Keratinocyte (primary cell): ENCODE data around the gene VPS50. TPM values are rescaled to one million over a fixed set of nuclear protein-coding genes. Genes with fewer than 3 reads are reported as not detected.
"Not testable (repeated sequence)": the region's sequence is repeated elsewhere in the genome, so short reads cannot be mapped to it uniquely, and the experiment has no call there.

Experiments
- DNase-seq: peaks from one replicate; pipeline ENCODE4 v3.0.0-alpha.2; 2011; ENCODE audit warnings: low read depth, missing footprints, low spot score
- FAIRE-seq: peaks from 2 replicates; lab custom pipeline; 2011; peaks lifted over from hg19 to GRCh38; lab: Jason Lieb, UNC
- H2AFZ ChIP-seq: 2 replicates; pipeline ENCODE4 v1.6.0; 2012; ENCODE audit warnings: low read length, control low read depth, inconsistent platforms; ENCODE audit not compliant: control insufficient read depth
- H3K27ac ChIP-seq: 2 replicates; pipeline ENCODE4 v1.5.1; 2011; ENCODE audit warnings: low read length; ENCODE audit not compliant: control insufficient read depth, insufficient read depth
- H3K27me3 ChIP-seq: 3 replicates; pipeline ENCODE4 v1.6.0; 2011; ENCODE audit warnings: low read length; ENCODE audit not compliant: control insufficient read depth, insufficient read depth; ENCODE audit errors: extremely low read depth
- H3K36me3 ChIP-seq, 2 experiments: 2 replicates in 1 of 2; 3 replicates in 1 of 2; pipeline ENCODE4 v1.5.1; 2011; ENCODE audit warnings: low read length in 2 of 2, mild to moderate bottlenecking in 1 of 2; ENCODE audit not compliant: control insufficient read depth in 2 of 2, insufficient read depth in 2 of 2; ENCODE audit errors: extremely low read depth in 1 of 2
- H3K4me1 ChIP-seq: 3 replicates; pipeline ENCODE4 v1.5.1; 2011; ENCODE audit warnings: low read length; ENCODE audit not compliant: control insufficient read depth, insufficient read depth; ENCODE audit errors: extremely low read depth
- H3K4me2 ChIP-seq: 3 replicates; pipeline ENCODE4 v1.6.0; 2011; ENCODE audit warnings: low read depth, low read length; ENCODE audit not compliant: control insufficient read depth, insufficient read depth; ENCODE audit errors: extremely low read depth
- H3K4me3 ChIP-seq, 3 experiments: fragments of 200-600 bp in 1 of 3; sonication (generic) in 1 of 3; 2 replicates in 2 of 3; 3 replicates in 1 of 3; pipeline ENCODE4 v1.5.1; 2011 to 2016; ENCODE audit warnings: low read length in 3 of 3, mild to moderate bottlenecking in 3 of 3, control low read depth in 2 of 3, inconsistent platforms in 1 of 3, low read depth in 1 of 3, mixed read lengths in 1 of 3, mixed run types in 1 of 3, moderate library complexity in 1 of 3; ENCODE audit not compliant: control insufficient read depth in 2 of 3, insufficient read depth in 2 of 3; ENCODE audit errors: extremely low read depth in 1 of 3
- H3K79me2 ChIP-seq: 2 replicates; pipeline ENCODE4 v1.6.0; 2012; ENCODE audit warnings: low read length; ENCODE audit not compliant: control insufficient read depth, insufficient read depth
- H3K9ac ChIP-seq: 3 replicates; pipeline ENCODE4 v1.6.0; 2011; ENCODE audit warnings: low read length; ENCODE audit not compliant: control insufficient read depth, insufficient read depth; ENCODE audit errors: extremely low read depth
- H3K9me1 ChIP-seq: 3 replicates; pipeline ENCODE4 v1.6.0; 2011; ENCODE audit warnings: low read length; ENCODE audit not compliant: control insufficient read depth, insufficient read depth; ENCODE audit errors: extremely low read depth
- H3K9me3 ChIP-seq: 2 replicates; pipeline ENCODE4 v1.5.1; 2012; ENCODE audit warnings: low read depth, low read length; ENCODE audit not compliant: control insufficient read depth
- H4K20me1 ChIP-seq: 3 replicates; pipeline ENCODE4 v1.6.0; 2011; ENCODE audit warnings: low read length; ENCODE audit not compliant: control insufficient read depth, insufficient read depth; ENCODE audit errors: extremely low read depth
- EZH2 ChIP-seq: IDR thresholded peaks from one replicate; pipeline ENCODE4 v1.6.1; 2012; ENCODE audit warnings: inconsistent platforms, mild to moderate bottlenecking, low read length, moderate library complexity
- dilution Hi-C: fragments of 300-500 bp; cut with MboI; formaldehyde crosslinking; loops from one replicate; pipeline ENCODE4 v1.7.0; 2020; ENCODE audit warnings: low sequenced_read_pairs; ENCODE audit not compliant: extremely low pct_ligation_motif_present
- polyA plus RNA-seq, 5 experiments: library from polyadenylated mRNA; depleted of rRNA in 3 of 5; stranded (reverse) in 3 of 5; stranded (forward) in 1 of 5; unstranded in 1 of 5; fragments of >200 nt; gene quantifications; 1 replicate in 1 of 5; 2 replicates in 3 of 5; 3 replicates in 1 of 5; pipeline versions ENCODE4 v1.2.1 to v1.2.3, GENCODE V29; 2011 to 2012; ENCODE audit warnings: missing spikeins in 2 of 5, low read depth in 1 of 5, low replicate concordance in 1 of 5
- TF ChIP-seq, protein P1 (sequence below), 3 experiments: IDR thresholded peaks in 1 of 3; conservative IDR thresholded peaks in 1 of 3; optimal IDR thresholded peaks in 1 of 3; 2 replicates in 2 of 3; 3 replicates in 1 of 3; pipeline versions ENCODE3 to v1.5.1; 2011; ENCODE audit warnings: low read length in 3 of 3, mild to moderate bottlenecking in 3 of 3, moderate library complexity in 2 of 3, control low read depth in 1 of 3, inconsistent platforms in 1 of 3; ENCODE audit not compliant: insufficient read depth in 2 of 3; ENCODE audit errors: extremely low read depth in 1 of 3

The VPS50 gene
- polyA plus RNA-seq, 1 donor (not counting 4 experiments of a cell fraction or from before 2014, with no cell fraction given) = 17.0 TPM

DNA sequence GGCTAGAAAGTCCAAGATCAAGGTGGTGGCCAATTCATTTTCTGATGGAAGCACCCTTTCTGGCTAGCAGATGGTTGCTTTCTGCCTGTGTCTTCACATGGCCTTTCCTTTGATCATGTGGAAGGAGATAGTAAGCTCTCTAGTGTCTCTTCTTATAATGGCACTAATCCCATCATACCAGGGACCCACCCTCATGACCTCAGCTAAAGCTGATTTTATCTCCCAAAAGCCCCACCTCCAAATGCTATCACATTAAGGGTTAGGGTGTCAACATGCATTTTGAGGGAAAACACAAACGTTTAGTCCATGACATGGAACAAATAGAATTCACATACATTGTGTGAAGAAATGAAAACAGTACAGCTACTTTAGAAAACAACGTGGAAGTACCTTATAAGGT is 100.0 kb downstream of the VPS50 start:
- H4K20me1 ChIP-seq = no peaks in the 10 kb centered on the region
- H3K4me3 ChIP-seq = no peak overlapping the region
- H3K9ac ChIP-seq = no peak overlapping the region
- no peaks in the 10 kb centered on the region for H3K79me2 ChIP-seq
- TF ChIP-seq, protein P1, sequence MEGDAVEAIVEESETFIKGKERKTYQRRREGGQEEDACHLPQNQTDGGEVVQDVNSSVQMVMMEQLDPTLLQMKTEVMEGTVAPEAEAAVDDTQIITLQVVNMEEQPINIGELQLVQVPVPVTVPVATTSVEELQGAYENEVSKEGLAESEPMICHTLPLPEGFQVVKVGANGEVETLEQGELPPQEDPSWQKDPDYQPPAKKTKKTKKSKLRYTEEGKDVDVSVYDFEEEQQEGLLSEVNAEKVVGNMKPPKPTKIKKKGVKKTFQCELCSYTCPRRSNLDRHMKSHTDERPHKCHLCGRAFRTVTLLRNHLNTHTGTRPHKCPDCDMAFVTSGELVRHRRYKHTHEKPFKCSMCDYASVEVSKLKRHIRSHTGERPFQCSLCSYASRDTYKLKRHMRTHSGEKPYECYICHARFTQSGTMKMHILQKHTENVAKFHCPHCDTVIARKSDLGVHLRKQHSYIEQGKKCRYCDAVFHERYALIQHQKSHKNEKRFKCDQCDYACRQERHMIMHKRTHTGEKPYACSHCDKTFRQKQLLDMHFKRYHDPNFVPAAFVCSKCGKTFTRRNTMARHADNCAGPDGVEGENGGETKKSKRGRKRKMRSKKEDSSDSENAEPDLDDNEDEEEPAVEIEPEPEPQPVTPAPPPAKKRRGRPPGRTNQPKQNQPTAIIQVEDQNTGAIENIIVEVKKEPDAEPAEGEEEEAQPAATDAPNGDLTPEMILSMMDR (optimal IDR thresholded peaks at IDR 0.05 in 1 of 3, IDR thresholded peaks at IDR 0.05 in 1 of 3, conservative IDR thresholded peaks at IDR 0.05 in 1 of 3; ENCODE audit: extremely low read depth in 1 of 3, insufficient read depth in 2 of 3, low read length in 3 of 3) = no peak
- TF ChIP-seq EZH2 = no peak
- no peaks in the 10 kb centered on the region for H3K9me3 ChIP-seq
- dilution Hi-C loops = no loop called here
- H3K36me3 ChIP-seq = peaks cover 0 to 2% of the 10 kb centered on the region in 2 experiments
- no peaks in the 10 kb centered on the region for H3K27me3 ChIP-seq
- no peak overlapping the region for H3K27ac ChIP-seq
- peaks cover 6% of the 10 kb centered on the region for H3K4me1 ChIP-seq
- H2AFZ ChIP-seq = no peak overlapping the region
- no peaks in the 10 kb centered on the region for H3K9me1 ChIP-seq
- no peak for DNase-seq
- no peak overlapping the region for H3K4me2 ChIP-seq
- FAIRE-seq = no peak

DNA sequence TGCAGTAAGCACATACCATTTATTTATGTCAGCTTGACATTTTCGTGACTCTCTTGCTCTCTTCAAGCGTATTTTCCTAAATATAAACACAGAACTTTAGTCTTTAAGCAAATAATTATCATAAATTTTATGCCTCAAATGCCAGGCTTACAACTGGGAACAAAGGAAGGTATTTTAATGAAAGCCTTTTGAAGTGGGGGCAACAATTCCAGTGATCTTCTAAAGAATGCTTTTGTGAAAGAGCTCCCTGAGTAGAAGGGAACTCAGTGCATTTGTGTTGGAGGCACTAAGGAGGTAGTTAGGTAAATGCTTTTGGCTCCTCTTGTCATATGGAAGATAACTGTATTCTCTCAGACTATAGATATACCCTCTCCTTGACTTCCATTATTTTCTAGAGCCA is 104.9 kb downstream of the VPS50 start:
- FAIRE-seq (no peak), DNase-seq (no peak)
- TF ChIP-seq, protein P1 (optimal IDR thresholded peaks at IDR 0.05 in 1 of 3, IDR thresholded peaks at IDR 0.05 in 1 of 3, conservative IDR thresholded peaks at IDR 0.05 in 1 of 3; ENCODE audit: extremely low read depth in 1 of 3, insufficient read depth in 2 of 3, low read length in 3 of 3) = no peak
- no peak for TF ChIP-seq EZH2
- Histone ChIP-seq H3K4me1 (no peaks in the 10 kb centered on the region), H2AFZ (no peak overlapping the region), H3K4me3 (no peak overlapping the region), H3K4me2 (no peak overlapping the region), H3K9me3 (no peaks in the 10 kb centered on the region), H3K9me1 (no peaks in the 10 kb centered on the region), H3K27me3 (no peaks in the 10 kb centered on the region), H3K9ac (no peak overlapping the region), H3K79me2 (no peaks in the 10 kb centered on the region), H3K27ac (no peak overlapping the region), H3K36me3 (peaks cover 0 to 2% of the 10 kb centered on the region in 2 experiments), H4K20me1 (no peaks in the 10 kb centered on the region)
- dilution Hi-C loops = no loop called here

- H3K27ac ChIP-seq, dilution Hi-C loops, H3K4me3 ChIP-seq, H4K20me1 ChIP-seq, H3K4me1 ChIP-seq, H3K9me1 ChIP-seq, H3K4me2 ChIP-seq, FAIRE-seq, H3K36me3 ChIP-seq, H3K27me3 ChIP-seq, H3K9ac ChIP-seq, DNase-seq, H2AFZ ChIP-seq, H3K79me2 ChIP-seq, H3K9me3 ChIP-seq: not testable (repeated sequence)
Measured at GRCh38 chr7:93342178-93342577, 110.0 kb downstream of the VPS50 start.
